GM12875 (cell line): ENCODE results near the gene CETN1.

Experiments used
- H3K4me3 ChIP-seq: one replicate; pipeline ENCODE4 v1.5.1; 2011; ENCODE audit warnings: low read depth, low read length, control low read depth
- CTCF ChIP-seq: IDR thresholded peaks from 2 replicates; pipeline ENCODE4 v1.5.1; 2011; ENCODE audit warnings: low read depth, mild to moderate bottlenecking, control low read depth, inconsistent platforms, low read length, moderate library complexity, borderline replicate concordance; ENCODE audit not compliant: insufficient read depth

Gene CETN1

GRCh38 chr18:612156-612555 lies 32.0 kb downstream of the CETN1 start:
- TF ChIP-seq CTCF, result no peak
- H3K4me3 ChIP-seq, result no peak overlapping the region

GRCh38 chr18:614193-614592 lies 34.0 kb downstream of the CETN1 start:
- H3K4me3 ChIP-seq, result no peak overlapping the region
- TF ChIP-seq CTCF, result no peak

GRCh38 chr18:615092-615521 lies 34.9 kb downstream of the CETN1 start:
- TF ChIP-seq CTCF, result no peak
- no peak overlapping the region for H3K4me3 ChIP-seq

- TF ChIP-seq CTCF, result no peak
- no peak overlapping the region for H3K4me3 ChIP-seq
Observed at GRCh38 chr18:615773-616172, 35.6 kb downstream of the CETN1 start.

- no peak overlapping the region for H3K4me3 ChIP-seq
Observed at GRCh38 chr18:616380-616995, 36.3 kb downstream of the CETN1 start.

GRCh38 chr18:617970-618504 lies 37.9 kb downstream of the CETN1 start:
- no peak overlapping the region for H3K4me3 ChIP-seq
- TF ChIP-seq CTCF, result no peak

More at GRCh38 chr18:616380-616995, 36.3 kb downstream of the CETN1 start:
- peak; percentile 36; the same call in 1 of the 2 replicates for TF ChIP-seq CTCF

GRCh38 chr18:618618-619017 lies 38.4 kb downstream of the CETN1 start:
- H3K4me3 ChIP-seq, result no peak overlapping the region
- no peak for TF ChIP-seq CTCF
